Subcutaneous preadipocyte (primary cell): ENCODE data around the gene ISL2. TPM values are rescaled to one million over a fixed set of nuclear protein-coding genes. Genes with fewer than 3 reads are reported as not detected.

Source experiments
- total RNA-seq: library from RNA; depleted of rRNA; stranded (reverse); fragments of >200 nt; gene quantifications from 2 replicates; pipeline ENCODE4 v1.2.3, GENCODE V29; 2012

Gene ISL2
- 0.20 TPM in 1 of 2 replicates, not detected in the other for total RNA-seq

DNA sequence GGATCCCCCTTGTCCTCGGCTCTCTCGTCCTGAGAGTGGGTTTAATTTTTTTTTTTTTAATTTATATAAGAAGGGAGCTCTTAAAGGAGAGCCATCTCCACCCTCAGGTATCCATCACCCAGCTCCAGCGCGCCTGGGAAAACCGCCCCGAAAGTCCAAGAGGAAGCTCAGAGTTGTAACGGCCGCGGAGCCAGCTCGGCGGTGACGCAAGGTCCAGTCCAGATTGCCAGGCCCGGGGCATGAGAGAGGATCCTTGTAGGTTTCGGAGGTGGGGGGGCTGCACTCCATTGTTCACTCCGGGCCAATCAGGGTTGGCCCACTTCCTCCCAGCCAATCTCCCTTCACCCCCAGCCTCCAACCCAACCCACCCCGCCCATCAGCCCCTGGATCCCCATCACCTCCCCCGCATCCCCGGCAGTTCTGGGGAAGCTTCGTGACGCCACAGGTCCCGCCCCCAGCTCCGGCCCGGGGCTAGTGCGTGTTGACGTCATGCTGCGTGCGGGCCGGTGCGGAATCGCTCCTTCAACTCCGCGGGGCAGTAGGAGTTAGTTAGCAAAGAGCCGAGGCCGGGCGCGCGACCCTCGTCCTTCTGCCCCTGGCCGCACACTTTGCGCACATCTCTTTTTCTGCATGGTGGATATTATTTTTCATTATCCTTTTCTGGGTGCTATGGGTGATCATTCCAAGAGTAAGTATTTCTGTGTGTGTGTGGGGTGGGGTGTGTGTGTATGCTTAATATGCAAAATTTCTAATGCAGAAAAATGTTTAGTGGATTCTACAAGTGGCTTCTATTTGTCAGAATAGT is at the start of gene ISL2:
ISL2 (plus strand) TSS at position 520 of the 805 bp plus-strand sequence; CDS start at position 631, 111 bp downstream.

DNA sequence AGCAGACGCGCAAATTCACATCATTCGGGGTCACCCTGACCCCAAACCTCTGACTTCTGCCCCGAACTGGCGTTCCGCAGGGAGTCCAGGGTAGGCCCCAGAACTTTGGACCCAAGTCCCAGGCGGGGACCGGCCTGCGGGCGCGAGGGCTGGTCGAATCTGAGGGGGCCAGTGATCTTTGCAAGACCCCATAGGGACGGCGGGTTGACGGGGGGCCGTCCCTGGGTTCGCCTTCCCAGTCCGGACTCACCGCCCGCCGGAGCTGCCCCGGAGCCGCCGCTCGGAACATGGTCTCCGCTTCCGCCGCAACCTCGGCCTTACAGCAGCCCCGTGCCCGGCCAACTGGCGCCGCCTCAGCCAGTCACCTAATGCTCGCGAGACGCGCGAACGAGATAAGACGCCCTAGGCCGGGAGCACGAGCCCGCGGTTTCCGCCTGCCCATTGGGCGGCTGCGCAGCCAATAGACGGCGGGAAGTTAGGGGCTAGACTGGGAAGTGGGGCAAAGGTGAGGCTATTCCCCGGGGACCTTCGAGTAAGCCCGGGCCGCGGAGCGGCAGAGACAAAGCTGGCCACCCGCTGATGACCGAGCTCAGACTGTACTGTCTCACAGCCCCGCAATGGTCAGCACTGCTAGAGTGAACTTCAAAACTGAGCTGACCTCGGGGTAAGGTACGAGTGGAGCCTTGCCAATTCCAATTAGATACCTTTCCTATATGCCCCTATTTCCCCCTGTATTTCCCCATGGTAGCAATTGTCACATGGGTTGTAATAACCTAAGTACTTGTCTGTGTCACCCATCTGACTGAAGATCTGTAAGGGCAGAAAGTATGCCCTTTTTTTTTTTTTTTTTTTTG is 25.2 kb upstream of the ISL2 start, which contains the start of gene ETFA:
ETFA (minus strand) TSS at position 370 of the 854 bp plus-strand sequence; CDS start at position 289, 81 bp downstream.

Other genes starting within 250 kb of the ISL2 start
- 110 and 111 TPM in 2 replicates for gene ETFA, start 25.3 kb upstream of the ISL2 start, total RNA-seq